Stomach smooth muscle (tissue), 2 donors: ENCODE data around the gene TYW5.

ENCODE experiments used
- H3K27ac ChIP-seq: one replicate; pipeline ENCODE4 v1.7.0; 2013; ENCODE audit warnings: mild to moderate bottlenecking, low read length, inconsistent platforms
- H3K27me3 ChIP-seq, 2 donors: one replicate each; pipeline ENCODE4 v1.7.0; 2013; ENCODE audit warnings: low read length in 2 of 2; ENCODE audit not compliant: insufficient read depth in 2 of 2, control insufficient read depth in 1 of 2
- H3K36me3 ChIP-seq, 2 donors: one replicate each; pipeline ENCODE4 v1.7.0; 2013; ENCODE audit warnings: low read length in 2 of 2; ENCODE audit not compliant: control insufficient read depth in 2 of 2, insufficient read depth in 2 of 2
- H3K4me1 ChIP-seq: one replicate; pipeline ENCODE4 v1.7.0; 2013; ENCODE audit warnings: low read length; ENCODE audit not compliant: control insufficient read depth, insufficient read depth
- H3K4me3 ChIP-seq, 2 donors: one replicate each; pipeline ENCODE4 v1.7.0; 2013; ENCODE audit warnings: low read length in 2 of 2
- H3K9ac ChIP-seq, 2 donors: one replicate each; pipeline ENCODE4 v1.7.0; 2013; ENCODE audit warnings: low read length in 2 of 2, mild to moderate bottlenecking in 1 of 2
- H3K9me3 ChIP-seq, 2 donors: one replicate each; pipeline ENCODE4 v1.7.0; 2013; ENCODE audit warnings: low read length in 2 of 2; ENCODE audit not compliant: control insufficient read depth in 2 of 2
- donor health status: healthy.
- donor health status: Pancreatic carcinoma.

Gene TYW5, protein sequence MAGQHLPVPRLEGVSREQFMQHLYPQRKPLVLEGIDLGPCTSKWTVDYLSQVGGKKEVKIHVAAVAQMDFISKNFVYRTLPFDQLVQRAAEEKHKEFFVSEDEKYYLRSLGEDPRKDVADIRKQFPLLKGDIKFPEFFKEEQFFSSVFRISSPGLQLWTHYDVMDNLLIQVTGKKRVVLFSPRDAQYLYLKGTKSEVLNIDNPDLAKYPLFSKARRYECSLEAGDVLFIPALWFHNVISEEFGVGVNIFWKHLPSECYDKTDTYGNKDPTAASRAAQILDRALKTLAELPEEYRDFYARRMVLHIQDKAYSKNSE

GRCh38 chr2:199955339-199956061 lies at the start of gene TYW5, which contains the start of gene MAIP1:
Gene TYW5 (minus strand): TSS chr2:199955491. CDS start chr2:199955470, 21 bp downstream.
Gene MAIP1 (plus strand): TSS chr2:199955582. CDS start chr2:199955799, 217 bp downstream.
- peak within 1 kb of the TSS; percentile 90 to 98 for H3K4me3 ChIP-seq

DNA sequence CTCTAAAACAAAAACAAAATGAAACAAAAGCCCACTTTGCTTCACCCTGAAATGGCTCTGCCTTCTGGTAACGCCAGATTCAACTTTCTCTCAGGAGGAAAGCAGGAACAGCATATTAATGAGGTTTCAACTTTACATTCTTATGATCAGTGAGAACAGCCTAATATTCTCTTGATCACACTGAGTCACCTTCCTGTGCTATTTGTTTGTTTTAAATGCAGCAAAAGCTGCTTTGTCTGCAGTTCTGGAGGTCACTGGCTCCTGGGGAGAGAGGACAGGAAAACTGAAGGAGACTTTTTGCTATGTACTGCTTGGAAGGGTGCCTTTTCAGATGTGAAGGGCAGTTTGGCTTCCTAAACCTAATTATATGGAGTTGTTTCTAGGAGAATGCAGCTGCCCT lies 48.2 kb upstream of the TYW5 start:
- Histone ChIP-seq H3K27me3 (no peaks in the 10 kb centered on the region), H3K4me1 (no peaks in the 10 kb centered on the region), H3K9ac (no peak overlapping the region)

More at GRCh38 chr2:199955339-199956061, at the start of gene TYW5, which contains the start of gene MAIP1:
- peaks cover 7 to 11% of the 10 kb centered on the region in 2 donors for H3K36me3 ChIP-seq
- H3K4me1 ChIP-seq: peaks cover 26% of the 10 kb centered on the region
- H3K27ac ChIP-seq: peak within 1 kb of the TSS; percentile 79
- H3K9me3 ChIP-seq: no peaks in the 10 kb centered on the region
- H3K9ac ChIP-seq: peak within 1 kb of the TSS; percentile 85 to 95
- no peaks in the 10 kb centered on the region for H3K27me3 ChIP-seq

GRCh38 chr2:200000444-200001163 lies 45.3 kb upstream of the TYW5 start:
- Histone ChIP-seq H3K4me1 (no peaks in the 10 kb centered on the region), H3K4me3 (no peak overlapping the region), H3K9me3 (no peaks in the 10 kb centered on the region)

More for the DNA sequence above, 48.2 kb upstream of the TYW5 start:
- Histone ChIP-seq H3K27ac (no peak overlapping the region), H3K9me3 (no peaks in the 10 kb centered on the region), H3K36me3 (no peaks in the 10 kb centered on the region), H3K4me3 (no peak overlapping the region)

GRCh38 chr2:199999166-199999565 lies 43.9 kb upstream of the TYW5 start:
- H3K27ac ChIP-seq: no peak overlapping the region
- H3K9me3 ChIP-seq: no peaks in the 10 kb centered on the region
- no peak overlapping the region for H3K9ac ChIP-seq

More at GRCh38 chr2:200000444-200001163, 45.3 kb upstream of the TYW5 start:
- Histone ChIP-seq H3K36me3 (no peaks in the 10 kb centered on the region), H3K27me3 (no peaks in the 10 kb centered on the region), H3K27ac (no peak overlapping the region), H3K9ac (no peak overlapping the region)

GRCh38 chr2:199997296-199997695 lies 42.0 kb upstream of the TYW5 start:
- Histone ChIP-seq H3K27ac (no peak overlapping the region), H3K4me1 (no peaks in the 10 kb centered on the region), H3K9ac (no peak overlapping the region), H3K36me3 (no peaks in the 10 kb centered on the region), H3K27me3 (no peaks in the 10 kb centered on the region), H3K9me3 (no peaks in the 10 kb centered on the region), H3K4me3 (no peak overlapping the region)

More at GRCh38 chr2:199999166-199999565, 43.9 kb upstream of the TYW5 start:
- Histone ChIP-seq H3K4me3 (no peak overlapping the region), H3K27me3 (no peaks in the 10 kb centered on the region), H3K4me1 (no peaks in the 10 kb centered on the region), H3K36me3 (no peaks in the 10 kb centered on the region)

GRCh38 chr2:199994896-199995295 lies 39.6 kb upstream of the TYW5 start:
- Histone ChIP-seq H3K9me3 (no peaks in the 10 kb centered on the region), H3K27ac (no peak overlapping the region), H3K9ac (no peak overlapping the region), H3K4me1 (no peaks in the 10 kb centered on the region), H3K27me3 (no peaks in the 10 kb centered on the region), H3K36me3 (no peaks in the 10 kb centered on the region), H3K4me3 (no peak overlapping the region)

DNA sequence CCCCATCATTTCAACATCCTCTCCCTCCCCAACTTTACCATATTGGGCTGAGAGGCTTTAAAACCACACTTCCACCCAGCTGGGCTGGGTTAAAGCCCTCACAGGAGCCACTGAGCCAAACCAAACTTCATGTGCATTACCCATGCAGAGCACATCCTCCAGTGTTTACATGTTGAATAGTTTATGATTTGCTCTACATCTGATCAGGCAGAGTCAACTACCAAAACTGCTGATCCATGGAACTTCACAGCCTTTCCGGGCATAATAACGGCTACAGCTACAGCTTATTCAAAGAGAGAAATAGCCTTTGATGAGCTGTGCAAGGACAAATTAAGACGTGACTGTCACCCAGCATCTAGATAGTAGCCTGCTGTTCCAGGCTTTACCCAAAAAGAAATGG lies 39.1 kb upstream of the TYW5 start:
- Histone ChIP-seq H3K4me1 (no peaks in the 10 kb centered on the region), H3K9me3 (no peaks in the 10 kb centered on the region), H3K27me3 (no peaks in the 10 kb centered on the region), H3K27ac (no peak overlapping the region), H3K36me3 (no peaks in the 10 kb centered on the region), H3K4me3 (no peak overlapping the region), H3K9ac (no peak overlapping the region)

DNA sequence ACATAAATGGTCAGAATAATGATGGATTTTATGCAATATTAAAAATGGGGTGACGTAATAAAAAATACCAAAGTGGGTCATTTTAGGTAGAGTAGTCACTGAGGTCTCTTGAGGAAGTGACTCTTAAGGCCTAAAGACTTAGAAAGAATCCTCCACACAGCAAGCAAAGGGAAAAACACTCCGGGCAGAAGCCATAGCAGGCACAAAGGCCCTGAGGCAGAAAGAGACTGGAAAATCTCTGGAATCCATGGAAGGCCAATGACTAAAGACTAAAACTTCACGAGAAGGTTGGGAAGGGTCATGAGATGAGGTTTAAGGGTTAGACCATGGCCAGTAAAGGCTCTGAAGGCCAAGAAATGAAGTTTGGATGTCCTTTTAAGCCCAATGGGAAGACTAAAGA lies 37.0 kb upstream of the TYW5 start:
- H3K9me3 ChIP-seq: no peaks in the 10 kb centered on the region
- H3K4me1 ChIP-seq: no peaks in the 10 kb centered on the region
- no peaks in the 10 kb centered on the region for H3K36me3 ChIP-seq
- no peak overlapping the region for H3K4me3 ChIP-seq
- no peaks in the 10 kb centered on the region for H3K27me3 ChIP-seq
- no peak overlapping the region for H3K9ac ChIP-seq
- no peak overlapping the region for H3K27ac ChIP-seq

DNA sequence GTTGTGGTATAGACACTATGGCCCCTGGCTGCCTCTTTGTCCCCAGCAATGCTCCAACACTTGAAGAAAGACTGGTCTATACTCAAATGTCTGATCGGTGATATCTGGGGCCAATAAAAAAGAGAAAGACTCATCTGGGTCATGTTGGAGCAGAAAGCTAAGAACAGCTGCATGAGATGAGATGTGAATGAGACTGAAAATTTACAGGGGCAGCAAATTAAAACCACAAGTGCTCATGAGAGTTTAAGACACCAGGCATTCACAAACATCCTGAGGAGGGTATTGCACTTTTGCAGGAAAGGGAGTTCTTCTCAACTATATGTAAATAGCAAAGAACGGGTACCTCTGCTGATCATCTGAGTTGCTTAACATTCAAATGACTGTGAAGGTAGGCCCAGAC lies 36.4 kb upstream of the TYW5 start:
- Histone ChIP-seq H3K27ac (no peak overlapping the region), H3K36me3 (no peaks in the 10 kb centered on the region), H3K4me1 (no peaks in the 10 kb centered on the region), H3K4me3 (no peak overlapping the region), H3K9ac (no peak overlapping the region), H3K27me3 (no peaks in the 10 kb centered on the region), H3K9me3 (no peaks in the 10 kb centered on the region)

- H3K27me3 ChIP-seq: no peaks in the 10 kb centered on the region
- H3K9ac ChIP-seq: no peak overlapping the region
- no peaks in the 10 kb centered on the region for H3K4me1 ChIP-seq
- no peak overlapping the region for H3K4me3 ChIP-seq
- H3K9me3 ChIP-seq: no peaks in the 10 kb centered on the region
- no peaks in the 10 kb centered on the region for H3K36me3 ChIP-seq
- H3K27ac ChIP-seq: no peak overlapping the region
These were observed 34.5 kb upstream of the TYW5 start for GRCh38 chr2:199989822-199990221.
